Liver (tissue), 9 donors: ENCODE data around the gene CCDC78. TPM values are rescaled to one million over a fixed set of nuclear protein-coding genes. Genes with fewer than 3 reads are reported as not detected.

Experiments used
- DNase-seq: peaks from one replicate; pipeline ENCODE4 v3.0.0-alpha.2; 2017; ENCODE audit warnings: low spot score
- H3K27ac ChIP-seq, 2 donors: one replicate each; pipeline ENCODE4 v1.7.0; 2013; ENCODE audit warnings: inconsistent platforms in 2 of 2, low read length in 2 of 2, control low read depth in 1 of 2, low read depth in 1 of 2, mild to moderate bottlenecking in 1 of 2
- H3K27me3 ChIP-seq, 4 donors: one replicate each; pipeline versions ENCODE4 v1.6.1 to v1.7.0; 2013; ENCODE audit warnings: low read length in 3 of 4, inconsistent platforms in 1 of 4, mild to moderate bottlenecking in 1 of 4, moderate library complexity in 1 of 4; ENCODE audit not compliant: control insufficient read depth in 4 of 4, insufficient read depth in 4 of 4
- H3K36me3 ChIP-seq, 4 donors: one replicate each; pipeline versions ENCODE4 v1.6.1 to v1.7.0; 2013; ENCODE audit warnings: low read length in 3 of 4, mild to moderate bottlenecking in 3 of 4, low read depth in 1 of 4, moderate library complexity in 1 of 4; ENCODE audit not compliant: control insufficient read depth in 4 of 4, insufficient read depth in 3 of 4
- H3K4me1 ChIP-seq, 4 donors: one replicate each; pipeline versions ENCODE4 v1.6.1 to v1.7.0; 2013; ENCODE audit warnings: low read length in 3 of 4, mild to moderate bottlenecking in 3 of 4, moderate library complexity in 1 of 4; ENCODE audit not compliant: control insufficient read depth in 4 of 4, insufficient read depth in 4 of 4
- H3K4me3 ChIP-seq, 3 donors: one replicate each; pipeline versions ENCODE4 v1.6.1 to v1.7.0; 2013; ENCODE audit warnings: low read length in 3 of 3, control low read depth in 1 of 3, low read depth in 1 of 3, mild to moderate bottlenecking in 1 of 3
- H3K9ac ChIP-seq, 2 donors: one replicate each; pipeline ENCODE4 v1.7.0; 2013; ENCODE audit warnings: low read length in 2 of 2, mild to moderate bottlenecking in 2 of 2, moderate library complexity in 2 of 2, control low read depth in 1 of 2, low read depth in 1 of 2
- H3K9me3 ChIP-seq, 4 donors: one replicate each; pipeline versions ENCODE4 v1.6.1 to v1.7.0; 2013; ENCODE audit warnings: low read length in 3 of 4; ENCODE audit not compliant: control insufficient read depth in 4 of 4
- CTCF ChIP-seq: fragments of 150-350 bp; IDR thresholded peaks from 2 replicates; pipeline ENCODE4 v1.5.1; 2017; ENCODE audit warnings: improper control_type of control experiment, low read depth, low read length; ENCODE audit not compliant: missing input control
- EGR1 ChIP-seq, 2 donors: IDR thresholded peaks; 2 replicates each; pipeline ENCODE4 v1.6.1; 2016 to 2018; ENCODE audit warnings: antibody characterized with exemption in 2 of 2, low read depth in 2 of 2
- FOXA1 ChIP-seq: IDR thresholded peaks from 2 replicates; pipeline ENCODE4 v1.6.1; 2016; ENCODE audit warnings: antibody characterized with exemption
- GABPA ChIP-seq, 2 donors: IDR thresholded peaks in 1 of 2; conservative IDR thresholded peaks in 1 of 2; 2 replicates each; pipeline ENCODE4 v1.6.1; 2016; ENCODE audit warnings: antibody characterized with exemption in 2 of 2, mild to moderate bottlenecking in 1 of 2, moderate library complexity in 1 of 2
- HNF4A ChIP-seq, 2 donors: conservative IDR thresholded peaks; 2 replicates each; pipeline ENCODE4 v1.6.1; 2016; ENCODE audit warnings: antibody characterized with exemption in 2 of 2, mild to moderate bottlenecking in 2 of 2
- HNF4G ChIP-seq: IDR thresholded peaks from 2 replicates; pipeline ENCODE4 v1.6.1; 2016; ENCODE audit warnings: antibody characterized with exemption
- JUND ChIP-seq, 2 donors: IDR thresholded peaks; 2 replicates each; pipeline ENCODE4 v1.6.1; 2016; ENCODE audit warnings: antibody characterized with exemption in 2 of 2
- MAX ChIP-seq: IDR thresholded peaks from 2 replicates; pipeline ENCODE4 v1.6.1; 2016; ENCODE audit warnings: antibody characterized with exemption
- NR2F2 ChIP-seq: IDR thresholded peaks from 2 replicates; pipeline ENCODE4 v1.6.1; 2016; ENCODE audit warnings: antibody characterized with exemption
- RAD21 ChIP-seq, 2 donors: IDR thresholded peaks; 2 replicates each; pipeline ENCODE4 v1.6.1; 2016; ENCODE audit warnings: antibody characterized with exemption in 2 of 2, mild to moderate bottlenecking in 2 of 2
- REST ChIP-seq: IDR thresholded peaks from 2 replicates; pipeline ENCODE4 v1.6.1; 2016; ENCODE audit warnings: antibody characterized with exemption, mild to moderate bottlenecking
- RXRA ChIP-seq, 2 donors: IDR thresholded peaks; 2 replicates each; pipeline ENCODE4 v1.6.1; 2017 to 2018; ENCODE audit warnings: antibody characterized with exemption in 2 of 2, mild to moderate bottlenecking in 1 of 2
- SP1 ChIP-seq: IDR thresholded peaks from 2 replicates; pipeline ENCODE4 v1.6.1; 2018; ENCODE audit warnings: antibody characterized with exemption, mild to moderate bottlenecking
- TAF1 ChIP-seq: conservative IDR thresholded peaks from 2 replicates; pipeline ENCODE4 v1.6.1; 2016; ENCODE audit warnings: antibody characterized with exemption, mild to moderate bottlenecking
- ZBTB33 ChIP-seq: IDR thresholded peaks from 2 replicates; pipeline ENCODE4 v1.6.1; 2016; ENCODE audit warnings: antibody characterized with exemption
- WGBS: extraction: QIAGEN DNeasy Blood & Tissue Kit; methylation state at CpG from one replicate; pipeline ENCODE4 v1.1.7; 2013; 5-methylcytosine and 5-hydroxymethylcytosine counted together
- polyA plus RNA-seq, 2 donors: library from polyadenylated mRNA; stranded (reverse) in 1 of 2; unstranded in 1 of 2; fragments of 200-250 nt in 1 of 2; fragments of >200 nt in 1 of 2; fragmentation: Nextera tagmentation in 1 of 2; extraction: Ambion mirVana in 1 of 2; gene quantifications; one replicate each; pipeline versions ENCODE4 v1.2.1 to v1.2.3, GENCODE V29; 2013 to 2015
- total RNA-seq, 2 donors: library from RNA; depleted of rRNA; stranded (reverse); fragments of >200 nt; gene quantifications; one replicate each; pipeline ENCODE4 v1.2.3, GENCODE V29; 2014
- donor health status: healthy.
- donor health status: healthy.
- donor health status: healthy.
- donor health status: healthy.
- donor health status: healthy.

Gene CCDC78
- total and polyA plus RNA-seq, 4 donors, result 0.05 to 0.28 (median 0.08) TPM; not detected in 1

GRCh38 chr16:767743-768235, 41.5 kb upstream of the CCDC78 start:
- H3K4me1 ChIP-seq, result no peaks in the 10 kb centered on the region
- peaks cover 0 to 3% (median 0%) of the 10 kb centered on the region in 4 donors for H3K27me3 ChIP-seq
- no peak overlapping the region for H3K27ac ChIP-seq
- DNase-seq, result no peak
- H3K4me3 ChIP-seq, result no peak overlapping the region
- TF ChIP-seq HNF4G (no peak), NR2F2 (no peak), TAF1 (no peak), FOXA1 (no peak), EGR1 (IDR thresholded peaks at IDR 0.05; ENCODE audit: low read depth in 2 of 2) (no peak), RXRA (IDR thresholded peaks at IDR 0.05) (no peak), GABPA (IDR thresholded peaks at IDR 0.05 in 1 of 2, conservative IDR thresholded peaks at IDR 0.05 in 1 of 2) (no peak), RAD21 (IDR thresholded peaks at IDR 0.05) (no peak), CTCF (no peak), SP1 (no peak), JUND (IDR thresholded peaks at IDR 0.05) (no peak), HNF4A (conservative IDR thresholded peaks at IDR 0.05) (no peak)
- H3K9me3 ChIP-seq, result no peaks in the 10 kb centered on the region
- no peak overlapping the region for H3K9ac ChIP-seq
- no peaks in the 10 kb centered on the region for H3K36me3 ChIP-seq
- 78% methylated on average over 37 of the region's 38 CpGs for WGBS

- 82% methylated on average over 41 of the region's 48 CpGs for WGBS
- Histone ChIP-seq H3K4me3 (no peak overlapping the region), H3K4me1 (no peaks in the 10 kb centered on the region), H3K27ac (no peak overlapping the region), H3K36me3 (no peaks in the 10 kb centered on the region), H3K9ac (no peak overlapping the region), H3K9me3 (no peaks in the 10 kb centered on the region), H3K27me3 (peaks cover 0 to 3% (median 0%) of the 10 kb centered on the region in 4 donors)
- no peak for DNase-seq
- TF ChIP-seq MAX (no peak), CTCF (no peak), ZBTB33 (no peak), GABPA (IDR thresholded peaks at IDR 0.05 in 1 of 2, conservative IDR thresholded peaks at IDR 0.05 in 1 of 2) (no peak), SP1 (no peak), REST (no peak), JUND (IDR thresholded peaks at IDR 0.05) (no peak), RXRA (IDR thresholded peaks at IDR 0.05) (no peak), TAF1 (no peak)
Observed at GRCh38 chr16:766820-767640, 40.8 kb upstream of the CCDC78 start.
